Endodermal cell (in vitro differentiated cells): Measurements from ENCODE around the gene KCNIP4. TPM values are rescaled to one million over a fixed set of nuclear protein-coding genes. Genes with fewer than 3 reads are reported as not detected.

Experiments
- DNase-seq: peaks from one replicate; pipeline ENCODE4 v3.0.0-alpha.2; 2017
- H3K27ac ChIP-seq: 2 replicates; pipeline ENCODE4 v1.5.1; 2013; ENCODE audit warnings: mild to moderate bottlenecking, low read depth, low read length, moderate library complexity
- H3K27me3 ChIP-seq: 2 replicates; pipeline ENCODE4 v1.6.1; 2013; ENCODE audit warnings: mild to moderate bottlenecking, low read length, moderate library complexity; ENCODE audit not compliant: insufficient read depth, control insufficient read depth, poor library complexity, severe bottlenecking
- H3K36me3 ChIP-seq: 2 replicates; pipeline ENCODE4 v1.7.0; 2013; ENCODE audit warnings: mild to moderate bottlenecking, low read length, moderate library complexity; ENCODE audit not compliant: control insufficient read depth, insufficient read depth
- H3K4me1 ChIP-seq: one replicate; pipeline ENCODE4 v1.7.0; 2013; ENCODE audit warnings: low read length; ENCODE audit not compliant: control insufficient read depth, insufficient read depth
- H3K4me3 ChIP-seq: 2 replicates; pipeline ENCODE4 v1.5.1; 2013; ENCODE audit warnings: mild to moderate bottlenecking, low read length, moderate library complexity
- H3K9ac ChIP-seq: 2 replicates; pipeline ENCODE4 v1.6.1; 2013; ENCODE audit warnings: mild to moderate bottlenecking, low read length, moderate library complexity; ENCODE audit not compliant: poor library complexity, severe bottlenecking; ENCODE audit errors: extremely low read depth
- H3K9me3 ChIP-seq: 2 replicates; pipeline ENCODE4 v1.6.1; 2013; ENCODE audit warnings: mild to moderate bottlenecking, low read length, moderate library complexity; ENCODE audit not compliant: control insufficient read depth
- H3K27ac Mint-ChIP-seq: 2 replicates; pipeline ENCODE4 v1.8.0; 2020; ENCODE audit warnings: mixed read lengths
- H3K27me3 Mint-ChIP-seq: 2 replicates; pipeline ENCODE4 v1.8.0; 2021; ENCODE audit warnings: mild to moderate bottlenecking, mixed read lengths; ENCODE audit not compliant: insufficient read depth
- H3K36me3 Mint-ChIP-seq: 2 replicates; pipeline ENCODE4 v1.8.0; 2020; ENCODE audit warnings: low read depth, mixed read lengths
- H3K4me1 Mint-ChIP-seq: 2 replicates; pipeline ENCODE4 v1.8.0; 2020; ENCODE audit warnings: mixed read lengths
- H3K4me3 Mint-ChIP-seq: 2 replicates; pipeline ENCODE4 v1.8.0; 2020; ENCODE audit warnings: mild to moderate bottlenecking, moderate library complexity, mixed read lengths
- H3K9me3 Mint-ChIP-seq: 2 replicates; pipeline ENCODE4 v1.8.0; 2020; ENCODE audit warnings: mild to moderate bottlenecking, mixed read lengths
- WGBS, 2 experiments: methylation state at CpG; one replicate each; pipeline versions ENCODE4 v1.1.5 to v1.1.7; 2013; ENCODE audit warnings: missing lambda C conversion rate in 2 of 2, mixed read lengths in 1 of 2; ENCODE audit not compliant: insufficient coverage in 1 of 2, insufficient read length in 1 of 2; 5-methylcytosine and 5-hydroxymethylcytosine counted together
- total RNA-seq, 2 donors: library from RNA; stranded (reverse); fragmentation: NEBNext Ultra II Directional in 1 of 2; extraction: Animal tissue kit (Norgen Biotek cat#: 25700) in 1 of 2; gene quantifications; 2 replicates in 1 of 2; 3 replicates in 1 of 2; pipeline ENCODE4 v1.2.1, GENCODE V29; 2021
- TF ChIP-seq, protein P1 (sequence below): fragments of 200-600 bp; sonication (generic); conservative IDR thresholded peaks from 2 replicates; pipeline ENCODE4 v1.5.0; 2021; ENCODE audit warnings: antibody characterized with exemption, mild to moderate bottlenecking

The KCNIP4 gene
- total RNA-seq, 2 donors from 2014 or later, result not detected

GRCh38 chr4:21811565-21811964 is 137.0 kb downstream of the KCNIP4 start:
- Mint-ChIP-seq H3K27me3 (no peaks in the 10 kb centered on the region), H3K4me1 (no peaks in the 10 kb centered on the region), H3K9me3 (peaks cover 16% of the 10 kb centered on the region), H3K36me3 (no peaks in the 10 kb centered on the region), H3K27ac (no peak overlapping the region), H3K4me3 (no peak overlapping the region)
- H3K9ac ChIP-seq, result no peak overlapping the region
- 86% methylated on average over 1 of the region's 1 CpG; no CpG with 5 or more reads in 1 of the 2 experiments for WGBS, 2 experiments
- peaks cover 2% of the 10 kb centered on the region for H3K9me3 ChIP-seq
- no peak overlapping the region for H3K4me3 ChIP-seq
- no peaks in the 10 kb centered on the region for H3K36me3 ChIP-seq
- no peak for DNase-seq
- no peaks in the 10 kb centered on the region for H3K4me1 ChIP-seq
- H3K27me3 ChIP-seq, result no peaks in the 10 kb centered on the region
- H3K27ac ChIP-seq, result no peak overlapping the region
- TF ChIP-seq, protein P1, sequence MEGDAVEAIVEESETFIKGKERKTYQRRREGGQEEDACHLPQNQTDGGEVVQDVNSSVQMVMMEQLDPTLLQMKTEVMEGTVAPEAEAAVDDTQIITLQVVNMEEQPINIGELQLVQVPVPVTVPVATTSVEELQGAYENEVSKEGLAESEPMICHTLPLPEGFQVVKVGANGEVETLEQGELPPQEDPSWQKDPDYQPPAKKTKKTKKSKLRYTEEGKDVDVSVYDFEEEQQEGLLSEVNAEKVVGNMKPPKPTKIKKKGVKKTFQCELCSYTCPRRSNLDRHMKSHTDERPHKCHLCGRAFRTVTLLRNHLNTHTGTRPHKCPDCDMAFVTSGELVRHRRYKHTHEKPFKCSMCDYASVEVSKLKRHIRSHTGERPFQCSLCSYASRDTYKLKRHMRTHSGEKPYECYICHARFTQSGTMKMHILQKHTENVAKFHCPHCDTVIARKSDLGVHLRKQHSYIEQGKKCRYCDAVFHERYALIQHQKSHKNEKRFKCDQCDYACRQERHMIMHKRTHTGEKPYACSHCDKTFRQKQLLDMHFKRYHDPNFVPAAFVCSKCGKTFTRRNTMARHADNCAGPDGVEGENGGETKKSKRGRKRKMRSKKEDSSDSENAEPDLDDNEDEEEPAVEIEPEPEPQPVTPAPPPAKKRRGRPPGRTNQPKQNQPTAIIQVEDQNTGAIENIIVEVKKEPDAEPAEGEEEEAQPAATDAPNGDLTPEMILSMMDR, result no peak

DNA sequence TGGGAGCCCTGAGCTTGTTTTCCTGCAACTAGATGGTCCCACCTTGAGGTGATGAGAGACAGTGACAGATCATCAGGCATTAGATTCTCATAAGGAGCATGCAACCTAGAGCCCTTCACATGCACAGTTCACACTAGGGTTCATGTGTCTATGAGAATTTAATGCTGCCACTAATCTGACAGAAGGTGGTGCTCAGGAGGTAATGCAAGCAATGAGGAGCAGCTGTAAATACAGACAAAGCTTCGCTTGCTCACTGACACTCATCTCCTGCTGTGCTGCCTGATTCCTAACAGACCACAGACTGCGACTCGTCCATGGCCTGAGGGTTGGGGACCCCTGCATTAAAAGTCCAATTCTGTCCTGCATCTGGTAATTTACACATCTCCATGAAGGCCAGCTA is 141.6 kb downstream of the KCNIP4 start:
- Histone ChIP-seq H3K9me3 (no peaks in the 10 kb centered on the region), H3K27me3 (no peaks in the 10 kb centered on the region), H3K9ac (no peak overlapping the region), H3K4me3 (no peak overlapping the region), H3K4me1 (no peaks in the 10 kb centered on the region), H3K27ac (no peak overlapping the region), H3K36me3 (no peaks in the 10 kb centered on the region)
- Mint-ChIP-seq H3K36me3 (no peaks in the 10 kb centered on the region), H3K27ac (no peak overlapping the region), H3K4me1 (no peaks in the 10 kb centered on the region), H3K9me3 (peaks cover 12% of the 10 kb centered on the region), H3K27me3 (no peaks in the 10 kb centered on the region), H3K4me3 (no peak overlapping the region)
- TF ChIP-seq, protein P1, result no peak
- 90 to 93% methylated on average over 2 to 3 of the region's 3 CpGs for WGBS, 2 experiments
- no peak for DNase-seq

DNA sequence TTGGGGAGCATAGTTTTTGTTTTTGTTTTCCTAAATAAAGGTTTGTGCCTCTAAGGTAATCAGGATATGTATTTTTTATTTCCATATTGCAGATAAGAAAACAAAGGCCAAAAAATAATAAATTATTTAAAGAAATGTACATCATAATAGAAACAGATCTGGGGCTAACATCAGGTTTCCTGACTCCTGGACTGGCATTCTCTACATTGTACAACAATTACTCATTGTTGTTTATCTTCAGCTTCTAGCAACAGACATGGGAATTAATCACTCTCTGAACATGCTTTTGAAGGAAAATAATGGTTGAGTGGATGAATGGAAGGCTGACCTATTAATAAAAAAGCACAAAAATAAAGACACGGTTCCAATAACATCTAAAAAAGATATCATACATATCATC is 146.2 kb downstream of the KCNIP4 start:
- Histone ChIP-seq H3K27me3 (no peaks in the 10 kb centered on the region), H3K4me3 (no peak overlapping the region), H3K9ac (no peak overlapping the region), H3K36me3 (no peaks in the 10 kb centered on the region), H3K27ac (no peak overlapping the region), H3K9me3 (no peaks in the 10 kb centered on the region), H3K4me1 (no peaks in the 10 kb centered on the region)
- 83% methylated on average over 1 of the region's 1 CpG; no CpG with 5 or more reads in 1 of the 2 experiments for WGBS, 2 experiments
- H3K4me3 Mint-ChIP-seq, result no peak overlapping the region
- no peaks in the 10 kb centered on the region for H3K36me3 Mint-ChIP-seq
- DNase-seq, result no peak
- TF ChIP-seq, protein P1, result no peak
- no peak overlapping the region for H3K27ac Mint-ChIP-seq
- H3K4me1 Mint-ChIP-seq, result no peaks in the 10 kb centered on the region
- H3K9me3 Mint-ChIP-seq, result peaks cover 12% of the 10 kb centered on the region
- no peaks in the 10 kb centered on the region for H3K27me3 Mint-ChIP-seq
